SU-DHL-6 (cell line): ENCODE data around the gene SPON2.

ENCODE experiments used
- CTCF ChIP-seq: fragments of 200-600 bp; sonication (generic); IDR thresholded peaks from one replicate; pipeline ENCODE4 v1.5.1; 2017; ENCODE audit warnings: antibody characterized with exemption, mild to moderate bottlenecking, low read length, moderate library complexity; ENCODE audit not compliant: insufficient read depth, poor library complexity, severe bottlenecking
- EZH2phosphoT487 ChIP-seq: fragments of 200-600 bp; sonication (generic), shearing (Covaris generic); conservative IDR thresholded peaks from 2 replicates; pipeline ENCODE4 v1.6.1; 2018; ENCODE audit warnings: mild to moderate bottlenecking, antibody characterized with exemption, low read length, moderate library complexity, mixed read lengths

GRCh38 chr4:1195109-1195671, 22.8 kb upstream of the SPON2 start:
- no peak for TF ChIP-seq CTCF
- no peak for TF ChIP-seq EZH2phosphoT487
